ENCODE measurements around the gene JADE3.

The JADE3 gene

GRCh38 chrX:46912098-46912602 is at the start of gene JADE3:
JADE3 (plus strand) TSS chrX:46912421; CDS start chrX:46984895, 72,474 bp downstream.
- peak; percentile 71 for DNase-seq

- no peak for DNase-seq
Observed at GRCh38 chrX:46863072-46863471, 49.1 kb upstream of the JADE3 start.

GRCh38 chrX:46864606-46865005 is 47.6 kb upstream of the JADE3 start:
- no peak for DNase-seq

GRCh38 chrX:46865281-46865680 is 46.9 kb upstream of the JADE3 start:
- no peak for DNase-seq

GRCh38 chrX:46866726-46867125 is 45.5 kb upstream of the JADE3 start:
- no peak for DNase-seq

GRCh38 chrX:46873746-46874145 is 38.5 kb upstream of the JADE3 start:
- no peak for DNase-seq

- no peak for DNase-seq
Observed at GRCh38 chrX:46876901-46877300, 35.3 kb upstream of the JADE3 start.

- DNase-seq = no peak
Observed at GRCh38 chrX:46882266-46882665, 30.0 kb upstream of the JADE3 start.

GRCh38 chrX:46884799-46885198 is 27.4 kb upstream of the JADE3 start:
- DNase-seq = no peak

- DNase-seq = no peak
Observed at GRCh38 chrX:46898207-46898606, 14.0 kb upstream of the JADE3 start.

- peak; percentile 78 for DNase-seq
Observed at GRCh38 chrX:46903458-46904242, 8.6 kb upstream of the JADE3 start.

- DNase-seq = no peak
Observed at GRCh38 chrX:46904626-46905025, 7.6 kb upstream of the JADE3 start.

- DNase-seq = no peak
Observed at GRCh38 chrX:46910415-46910814, 1.8 kb upstream of the JADE3 start.

- DNase-seq = peak; percentile 53
Observed at GRCh38 chrX:46912603-46913491, 626 bp downstream of the JADE3 start.

- DNase-seq = no peak
Observed at GRCh38 chrX:46913667-46914066, 1.4 kb downstream of the JADE3 start.

GRCh38 chrX:46916273-46916672 is 4.1 kb downstream of the JADE3 start:
- DNase-seq = no peak

GRCh38 chrX:46917622-46918021 is 5.4 kb downstream of the JADE3 start:
- no peak for DNase-seq

GRCh38 chrX:46918434-46918833 is 6.2 kb downstream of the JADE3 start:
- DNase-seq = no peak

GRCh38 chrX:46920235-46920634 is 8.0 kb downstream of the JADE3 start:
- DNase-seq = no peak

- no peak for DNase-seq
Observed at GRCh38 chrX:46922611-46923010, 10.4 kb downstream of the JADE3 start.

- DNase-seq = no peak
Observed at GRCh38 chrX:46927718-46928117, 15.5 kb downstream of the JADE3 start.

- no peak for DNase-seq
Observed at GRCh38 chrX:46929439-46930261, 17.4 kb downstream of the JADE3 start.

- DNase-seq = no peak
Observed at GRCh38 chrX:46935295-46935694, 23.1 kb downstream of the JADE3 start.
